ENCODE results near the gene WNK2.

Gene WNK2

DNA sequence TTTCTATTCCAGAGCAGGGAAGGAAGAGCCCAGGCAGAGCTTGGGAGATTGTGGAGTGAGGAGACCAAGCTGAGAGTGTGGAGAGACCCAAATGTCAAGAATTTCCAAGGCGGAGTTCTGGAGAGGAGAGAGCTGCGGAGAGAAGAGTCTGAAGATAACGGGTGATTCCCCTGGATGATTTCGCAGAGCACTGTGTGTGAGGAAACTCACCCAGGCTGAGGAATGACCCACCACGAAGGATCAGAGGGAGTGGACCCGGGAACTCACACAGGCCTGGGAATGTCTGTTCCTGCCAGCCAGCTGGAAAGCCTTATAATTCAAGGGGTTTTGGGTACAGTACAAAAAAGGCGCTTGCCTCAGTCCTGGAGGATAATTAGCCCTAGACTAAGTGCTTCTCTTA, 94.2 kb downstream of the WNK2 start:
- TF ChIP-seq ZFX (IDR thresholded peaks at IDR 0.05): no peak
- TF ChIP-seq, protein P1, sequence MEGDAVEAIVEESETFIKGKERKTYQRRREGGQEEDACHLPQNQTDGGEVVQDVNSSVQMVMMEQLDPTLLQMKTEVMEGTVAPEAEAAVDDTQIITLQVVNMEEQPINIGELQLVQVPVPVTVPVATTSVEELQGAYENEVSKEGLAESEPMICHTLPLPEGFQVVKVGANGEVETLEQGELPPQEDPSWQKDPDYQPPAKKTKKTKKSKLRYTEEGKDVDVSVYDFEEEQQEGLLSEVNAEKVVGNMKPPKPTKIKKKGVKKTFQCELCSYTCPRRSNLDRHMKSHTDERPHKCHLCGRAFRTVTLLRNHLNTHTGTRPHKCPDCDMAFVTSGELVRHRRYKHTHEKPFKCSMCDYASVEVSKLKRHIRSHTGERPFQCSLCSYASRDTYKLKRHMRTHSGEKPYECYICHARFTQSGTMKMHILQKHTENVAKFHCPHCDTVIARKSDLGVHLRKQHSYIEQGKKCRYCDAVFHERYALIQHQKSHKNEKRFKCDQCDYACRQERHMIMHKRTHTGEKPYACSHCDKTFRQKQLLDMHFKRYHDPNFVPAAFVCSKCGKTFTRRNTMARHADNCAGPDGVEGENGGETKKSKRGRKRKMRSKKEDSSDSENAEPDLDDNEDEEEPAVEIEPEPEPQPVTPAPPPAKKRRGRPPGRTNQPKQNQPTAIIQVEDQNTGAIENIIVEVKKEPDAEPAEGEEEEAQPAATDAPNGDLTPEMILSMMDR (conservative IDR thresholded peaks at IDR 0.05): no peak
- H3K27ac ChIP-seq: no peak overlapping the region

DNA sequence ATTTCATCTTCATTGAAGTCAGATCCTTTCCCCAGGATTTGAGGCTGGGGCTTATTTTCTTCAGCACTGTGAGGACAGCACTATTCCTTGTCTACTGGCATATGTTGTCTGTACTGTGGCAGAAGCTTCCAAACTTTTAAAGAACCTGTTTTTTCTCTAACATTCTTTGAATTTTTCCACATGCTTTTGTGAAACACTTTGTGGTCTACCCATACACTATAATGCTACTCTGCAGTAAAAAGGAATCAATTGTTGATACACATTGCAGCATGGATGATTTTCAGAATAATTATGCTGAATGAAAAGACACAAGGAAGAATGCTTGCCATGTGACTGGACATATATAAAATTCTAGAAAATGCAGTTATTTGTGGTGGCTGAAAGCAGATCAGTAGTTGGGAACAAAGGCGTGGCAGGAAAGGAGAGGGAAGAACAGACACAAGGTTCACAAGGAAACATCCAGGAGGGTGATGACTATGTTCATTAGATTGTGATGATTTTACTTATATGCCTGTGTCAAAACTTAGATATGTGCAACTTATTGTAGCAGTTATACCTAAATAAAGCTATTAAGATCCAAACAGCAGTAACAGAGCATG, 96.8 kb downstream of the WNK2 start:
- TF ChIP-seq, protein P1 (conservative IDR thresholded peaks at IDR 0.05): no peak
- TF ChIP-seq ZFX (IDR thresholded peaks at IDR 0.05): no peak
- no peak overlapping the region for H3K27ac ChIP-seq

DNA sequence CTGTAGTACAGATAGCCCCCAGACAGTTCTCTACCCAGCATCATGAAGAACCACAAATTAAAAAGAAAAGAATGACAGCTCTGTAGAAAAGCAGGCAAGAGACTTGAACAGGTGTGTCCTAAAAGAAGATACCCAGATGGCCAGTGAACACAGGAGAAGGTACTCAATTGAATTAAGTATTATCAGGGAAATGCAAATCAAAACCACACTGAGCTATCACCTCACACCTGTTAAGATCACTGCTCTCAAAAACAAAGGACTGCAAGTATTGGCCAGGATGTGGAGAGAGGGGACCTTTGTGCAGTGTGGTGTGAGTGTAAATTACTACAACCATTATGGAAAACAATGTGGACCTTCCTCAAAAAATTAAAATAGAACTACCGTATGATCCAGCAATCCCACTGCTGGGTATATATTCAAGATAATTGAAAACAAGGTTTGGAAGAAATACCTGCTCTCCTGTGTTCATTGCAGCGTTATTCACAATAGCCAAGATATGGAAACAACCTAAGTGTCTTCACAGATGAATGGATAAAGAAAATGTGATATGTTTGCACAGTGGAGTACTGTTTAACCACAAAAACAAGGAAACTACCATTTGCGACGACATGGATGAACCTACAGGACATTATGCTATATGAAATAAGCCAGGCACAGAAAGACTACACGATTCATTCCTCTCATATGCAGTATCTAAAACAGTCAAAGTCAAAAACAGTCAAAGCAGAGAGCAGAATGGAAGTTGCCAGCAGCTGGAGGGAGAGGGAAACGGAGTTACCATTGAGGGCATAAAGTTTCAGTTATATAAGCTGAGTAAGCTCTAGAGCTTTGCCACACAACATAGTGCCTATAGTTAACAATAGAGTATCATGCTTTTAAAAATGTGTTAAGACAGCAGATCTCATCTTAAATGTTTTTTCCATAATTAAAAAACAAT, 102.6 kb downstream of the WNK2 start:
- no peak overlapping the region for H3K27ac ChIP-seq
- TF ChIP-seq, protein P1 (conservative IDR thresholded peaks at IDR 0.05): no peak
- TF ChIP-seq ZFX (IDR thresholded peaks at IDR 0.05): no peak

DNA sequence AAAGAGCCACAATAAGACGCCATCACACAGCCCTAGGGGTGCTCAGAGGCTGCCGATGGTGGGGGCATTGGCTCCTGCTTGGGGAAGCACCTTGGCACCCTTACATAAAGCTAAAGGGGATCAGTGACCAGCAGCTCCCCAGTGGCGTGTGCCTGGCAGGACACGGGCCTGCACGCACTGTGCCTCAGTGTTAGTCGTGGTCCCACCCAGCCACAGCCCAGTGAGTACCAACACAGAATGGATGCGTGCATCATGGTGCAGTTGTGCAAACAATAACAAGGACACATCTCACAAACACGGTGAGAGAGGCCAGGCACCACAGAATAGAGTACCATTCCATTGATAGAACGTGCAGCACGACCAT, 103.2 kb downstream of the WNK2 start:
- TF ChIP-seq, protein P1 (conservative IDR thresholded peaks at IDR 0.05): no peak
- no peak for TF ChIP-seq ZFX (IDR thresholded peaks at IDR 0.05)

DNA sequence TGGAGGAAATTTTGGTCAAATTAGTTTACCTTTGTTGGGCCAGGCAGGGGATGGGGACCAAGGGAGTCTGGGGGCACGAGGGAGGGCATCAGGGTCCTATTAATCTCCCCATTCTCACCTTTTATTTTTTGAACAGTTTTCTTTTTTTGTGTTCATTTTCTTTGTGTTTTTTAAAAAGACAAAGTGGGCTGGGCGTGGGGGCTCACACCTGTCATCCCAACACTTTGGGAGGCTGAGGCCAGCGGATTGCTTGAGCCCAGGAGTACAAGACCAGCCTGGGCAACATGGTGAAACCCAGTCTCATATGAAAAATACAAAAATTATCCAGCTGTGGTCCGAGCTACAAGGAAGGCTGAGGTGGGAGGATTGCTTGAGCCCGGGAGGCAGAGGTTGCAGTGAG, 103.7 kb downstream of the WNK2 start:
- TF ChIP-seq, protein P1 (conservative IDR thresholded peaks at IDR 0.05): no peak
- TF ChIP-seq ZFX (IDR thresholded peaks at IDR 0.05): no peak

More for the DNA sequence above, 103.2 kb downstream of the WNK2 start:
- H3K27ac ChIP-seq: no peak overlapping the region

DNA sequence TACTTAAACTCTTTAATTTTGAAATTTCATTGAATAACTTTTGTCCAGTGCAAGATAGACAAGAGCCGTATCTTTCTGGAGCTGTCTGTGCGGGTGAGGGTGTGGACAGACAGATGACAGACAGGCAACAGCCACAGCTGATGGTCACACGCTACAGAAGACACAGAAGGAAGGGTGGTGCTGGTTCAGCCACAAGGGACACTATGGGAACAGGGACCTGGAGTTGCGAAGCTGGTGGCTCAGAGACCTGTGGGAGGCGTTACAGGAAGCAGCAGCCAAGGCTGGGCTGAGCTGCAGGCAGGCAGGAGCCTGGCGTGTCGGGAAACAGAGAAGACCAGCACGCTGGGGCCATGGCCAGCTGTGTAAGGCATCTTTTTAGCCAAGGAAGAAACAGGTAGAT, 104.4 kb downstream of the WNK2 start:
- H3K27ac ChIP-seq: no peak overlapping the region
- TF ChIP-seq, protein P1 (conservative IDR thresholded peaks at IDR 0.05): no peak
- no peak for TF ChIP-seq ZFX (IDR thresholded peaks at IDR 0.05)

More for the DNA sequence above, 103.7 kb downstream of the WNK2 start:
- H3K27ac ChIP-seq: no peak overlapping the region

Data from C4-2B (cell line).